ENCODE measurements around the gene TSNAXIP1.

- TF ChIP-seq EZH2phosphoT487 (IDR thresholded peaks at IDR 0.05; ENCODE audit: low read depth, severe bottlenecking, unreplicated experiment) (no peak), EZH2 (IDR thresholded peaks at IDR 0.05; ENCODE audit: borderline replicate concordance) (no peak)
Measured at GRCh38 chr16:67853670-67854069, 47.0 kb downstream of the TSNAXIP1 start.
